CD4-positive, alpha-beta T cell treated with Interleukin-2 at 100 ng/mL for 4 hours (primary cell): Measurements from ENCODE around the gene KCTD8.

Source experiments
- DNase-seq: peaks from one replicate; pipeline ENCODE4 v3.0.0-alpha.2; 2020; ENCODE audit warnings: low spot score

KCTD8 gene

DNA sequence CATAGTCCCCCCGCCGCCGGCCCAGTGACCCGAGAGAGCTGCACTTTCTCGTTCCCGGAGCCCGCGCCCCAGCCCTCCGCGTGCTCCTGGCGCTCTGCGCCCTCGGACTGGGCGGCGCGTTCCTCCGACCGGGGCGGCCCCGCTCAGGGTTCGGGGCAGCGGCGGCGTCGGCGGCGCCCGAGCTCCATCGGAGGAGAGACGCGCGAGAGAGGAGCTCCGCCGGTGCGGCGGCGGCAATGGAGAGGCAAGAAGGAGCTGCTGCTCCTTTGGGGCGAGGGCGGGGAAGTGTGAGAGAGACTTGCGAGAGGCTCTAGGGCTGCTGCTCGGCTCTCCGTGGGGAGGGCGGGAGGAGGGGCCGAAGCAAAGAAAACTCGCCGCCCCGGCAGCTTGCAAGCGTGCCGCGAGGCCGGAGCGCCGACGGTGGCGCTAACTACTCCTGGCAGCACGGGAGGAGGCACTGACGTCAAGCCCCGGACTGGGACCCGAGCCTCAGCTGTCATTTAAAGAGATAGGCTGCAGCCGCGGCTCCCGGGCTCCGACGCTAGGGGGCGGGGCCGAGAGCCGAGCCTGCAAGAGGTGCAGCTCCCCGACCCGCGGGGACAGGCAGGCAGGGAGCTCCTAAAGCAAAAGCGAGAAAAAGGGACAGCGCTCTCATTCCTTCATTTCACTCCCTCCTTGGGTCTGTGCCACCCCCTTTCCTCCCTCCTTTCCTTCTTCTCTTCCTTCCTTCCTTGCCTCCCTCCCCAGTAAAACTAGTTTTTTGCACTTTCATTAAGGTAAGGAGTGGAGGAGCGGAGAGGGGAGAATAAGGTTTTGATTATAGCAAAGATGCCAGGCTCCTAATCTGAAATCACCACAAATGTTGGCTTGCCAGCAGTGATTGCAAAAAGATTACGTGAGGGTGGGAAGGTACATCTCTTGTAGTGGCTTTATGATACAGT lies at the start of gene KCTD8:
Gene KCTD8, minus strand, starts transcription at position 289 of the 941 bp plus-strand sequence.
- DNase-seq = peak; percentile 18

DNA sequence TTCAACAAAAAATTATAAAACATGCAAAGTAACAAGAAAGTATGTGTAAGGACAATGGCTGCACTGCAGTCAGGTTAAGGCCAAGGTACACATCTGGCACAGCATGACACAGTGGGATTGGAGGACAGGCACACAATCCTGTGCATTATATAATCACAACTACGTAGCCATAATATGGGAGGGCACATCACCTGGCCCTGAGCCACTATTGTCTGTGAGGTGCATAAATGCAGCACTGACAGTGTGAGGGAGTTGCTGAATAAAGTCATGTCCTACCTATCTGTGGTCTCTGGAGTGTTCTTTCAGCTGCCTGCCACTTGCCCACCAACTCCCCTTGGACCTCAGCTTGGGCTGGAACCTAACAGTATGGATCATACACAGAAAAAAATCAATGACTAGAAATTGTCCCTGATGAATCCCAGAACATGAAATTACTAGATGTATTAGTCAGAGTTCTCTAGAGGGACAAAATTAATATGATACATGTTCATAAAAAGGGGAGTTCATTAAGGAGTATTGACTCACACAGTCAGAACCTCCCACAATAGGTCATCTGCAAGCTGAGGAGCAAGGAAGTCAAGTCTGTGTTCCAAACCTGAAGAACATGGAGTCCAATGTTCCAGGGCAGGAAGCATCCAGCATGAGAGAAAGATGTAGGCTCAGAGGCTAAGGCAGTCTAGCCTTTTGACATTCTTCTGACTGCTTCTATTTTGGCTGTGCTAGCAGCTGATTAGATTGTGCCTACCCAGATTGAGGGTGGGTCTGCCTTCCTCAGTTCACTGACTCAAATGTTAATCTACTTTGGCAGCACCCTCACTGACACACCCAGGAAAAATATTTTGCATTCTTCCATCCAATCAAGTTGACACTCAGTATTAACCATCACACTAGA lies 46.4 kb upstream of the KCTD8 start:
- DNase-seq = no peak

DNA sequence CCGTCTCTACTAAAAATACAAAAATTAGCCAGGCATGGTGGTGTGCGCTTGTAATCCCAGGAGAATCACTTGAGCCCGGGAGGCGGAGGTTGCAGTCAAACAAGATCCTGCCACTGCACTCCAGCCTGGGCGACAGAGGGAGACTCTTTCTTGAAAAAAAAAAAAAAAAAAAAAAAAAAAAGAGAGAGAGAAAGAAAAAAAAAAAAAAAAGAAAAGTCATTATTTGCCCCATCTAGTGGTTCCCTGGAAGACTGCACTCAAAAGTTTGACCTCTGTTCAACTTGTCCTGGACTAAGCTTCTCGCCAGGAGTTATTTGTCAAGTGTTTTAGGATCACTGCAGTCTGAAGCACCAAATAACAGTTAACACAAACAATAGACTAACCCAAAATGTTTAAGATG lies 45.3 kb upstream of the KCTD8 start:
- no peak for DNase-seq

DNA sequence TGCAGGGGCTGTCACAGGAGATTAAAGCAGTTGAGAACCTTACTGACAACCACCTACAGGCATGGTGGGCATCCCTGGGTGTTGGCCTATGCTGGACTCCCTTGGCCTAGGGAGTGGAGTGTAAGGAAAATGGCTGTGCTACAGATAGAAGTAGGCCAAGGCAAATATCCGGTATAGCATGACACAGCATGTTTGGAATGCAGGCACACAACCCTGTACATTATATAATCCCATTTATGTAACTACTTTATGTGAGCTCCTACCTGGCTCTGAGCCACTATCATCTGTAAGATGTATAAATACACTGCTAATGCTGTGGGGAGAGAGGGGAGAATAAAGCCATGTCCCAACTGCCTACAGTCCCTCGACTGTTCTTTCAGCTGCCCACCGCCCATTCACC lies 38.7 kb upstream of the KCTD8 start:
- no peak for DNase-seq

DNA sequence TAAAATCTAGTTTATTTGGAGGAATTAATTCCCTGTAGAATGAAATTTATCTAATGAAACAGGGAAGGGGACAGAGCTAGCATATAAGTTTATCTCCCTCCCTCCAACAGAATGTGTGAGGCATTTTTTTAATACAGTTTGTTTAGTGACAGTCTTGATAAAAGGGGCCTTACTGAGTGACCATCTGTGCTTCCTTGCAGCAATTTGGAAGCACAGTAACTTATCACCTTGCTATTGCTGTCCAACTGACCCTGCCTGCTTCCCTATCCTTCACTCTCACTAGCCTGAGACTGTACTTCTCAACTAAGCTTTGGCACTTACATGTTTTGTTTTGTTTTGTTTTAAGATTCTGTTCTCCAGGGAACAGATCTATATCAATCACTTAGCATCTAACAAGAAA lies 31.1 kb upstream of the KCTD8 start:
- no peak for DNase-seq

DNA sequence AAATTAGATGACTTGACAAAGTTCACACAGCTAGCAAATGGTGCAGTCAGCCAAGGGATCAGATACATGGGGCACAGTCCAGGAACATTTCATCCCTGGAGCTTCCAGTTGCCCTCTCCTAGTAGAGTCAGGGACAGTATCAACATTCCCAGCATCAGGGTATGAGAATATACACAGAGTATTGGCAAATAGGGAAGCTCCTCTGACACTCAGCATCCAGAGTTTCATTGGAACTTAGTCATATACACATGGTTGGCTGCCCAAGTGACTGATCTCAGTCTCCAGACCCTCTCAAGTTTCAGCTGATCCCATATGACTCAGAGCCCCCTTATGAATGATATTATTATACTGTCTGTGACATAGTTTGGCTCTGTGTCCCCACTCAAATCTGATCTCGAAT lies 13.7 kb upstream of the KCTD8 start:
- no peak for DNase-seq

DNA sequence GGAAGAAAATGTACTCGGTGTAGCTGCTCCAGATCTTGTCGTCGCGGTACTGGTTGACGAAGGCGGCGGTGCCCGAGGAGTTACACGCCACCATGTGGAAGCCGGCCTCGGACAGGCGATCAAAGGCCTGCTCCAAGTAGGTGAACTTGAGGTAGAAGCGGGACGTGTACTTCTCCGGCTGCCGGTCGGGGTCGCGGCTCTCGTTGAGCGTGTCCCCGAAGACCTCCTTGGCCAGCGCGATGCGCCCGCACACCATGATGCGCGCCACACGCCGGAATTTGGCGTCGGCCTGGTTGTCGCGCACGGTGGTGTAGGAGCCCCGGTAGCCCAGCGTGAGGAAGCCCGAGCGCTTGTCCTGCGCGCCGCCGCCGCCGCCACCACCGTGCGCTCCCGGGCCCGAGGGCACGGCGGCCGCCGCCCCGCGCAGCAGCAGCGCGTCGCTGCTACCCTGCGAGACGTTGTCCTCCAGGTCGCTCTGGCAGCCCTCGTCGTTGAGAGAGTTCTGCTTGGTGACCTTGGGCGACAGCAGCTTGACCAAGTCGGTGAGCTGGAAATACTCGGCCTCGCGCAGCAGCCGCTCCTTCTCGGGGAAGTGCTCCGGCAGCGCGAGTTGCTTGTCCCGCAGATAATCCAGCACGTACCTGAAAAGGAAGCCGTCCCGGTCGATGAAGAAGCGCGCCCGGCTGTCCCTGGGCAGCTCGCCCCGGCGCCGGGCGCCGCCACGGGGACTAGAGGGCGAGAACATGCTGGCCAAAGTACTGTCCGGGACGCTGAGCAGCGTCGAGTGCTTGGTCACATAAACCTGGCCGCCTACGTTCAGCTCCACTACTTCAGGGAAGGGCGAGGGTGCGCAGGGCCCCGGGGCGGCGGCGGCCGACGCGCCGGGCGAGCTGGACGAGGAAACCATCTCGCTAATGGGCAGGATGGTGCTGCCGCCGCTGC lies 775 bp downstream of the KCTD8 start:
- no peak for DNase-seq

DNA sequence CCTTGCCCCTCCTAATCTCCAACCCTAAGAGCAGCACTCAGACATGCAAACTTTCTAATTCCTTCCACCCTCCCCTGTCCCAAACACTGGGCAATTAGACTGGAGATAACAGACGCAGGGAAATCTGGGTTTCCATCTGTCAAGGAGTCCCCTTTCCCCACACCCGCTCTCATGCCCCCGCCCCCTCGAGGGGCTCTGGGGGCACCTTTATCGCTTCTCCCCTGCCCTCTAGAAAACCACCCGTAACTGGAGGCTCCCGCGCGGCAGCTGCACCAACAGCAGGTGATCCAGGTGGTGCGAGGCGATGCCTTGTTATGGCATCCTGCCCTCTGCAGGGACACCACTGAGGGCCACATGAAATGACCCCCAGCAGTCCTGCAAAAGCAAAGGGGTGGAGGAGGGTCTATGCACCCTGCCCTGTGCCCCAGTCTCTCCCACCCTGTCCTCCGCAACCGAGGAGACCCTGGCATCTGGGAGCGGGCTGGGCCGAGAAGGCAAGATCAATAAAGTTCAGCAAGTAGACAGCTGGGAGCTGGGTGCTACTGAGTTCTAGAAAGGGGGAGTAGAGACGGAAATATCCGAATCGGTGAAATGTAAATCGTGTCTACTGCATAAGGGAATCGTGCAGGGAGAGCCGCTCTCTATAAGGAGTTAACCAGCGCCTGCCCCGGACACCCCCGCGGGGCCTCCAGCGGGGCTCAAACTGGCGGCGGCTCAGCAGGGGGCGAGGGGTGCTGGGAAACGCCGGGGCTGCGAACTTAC lies 1.6 kb downstream of the KCTD8 start:
- no peak for DNase-seq

DNA sequence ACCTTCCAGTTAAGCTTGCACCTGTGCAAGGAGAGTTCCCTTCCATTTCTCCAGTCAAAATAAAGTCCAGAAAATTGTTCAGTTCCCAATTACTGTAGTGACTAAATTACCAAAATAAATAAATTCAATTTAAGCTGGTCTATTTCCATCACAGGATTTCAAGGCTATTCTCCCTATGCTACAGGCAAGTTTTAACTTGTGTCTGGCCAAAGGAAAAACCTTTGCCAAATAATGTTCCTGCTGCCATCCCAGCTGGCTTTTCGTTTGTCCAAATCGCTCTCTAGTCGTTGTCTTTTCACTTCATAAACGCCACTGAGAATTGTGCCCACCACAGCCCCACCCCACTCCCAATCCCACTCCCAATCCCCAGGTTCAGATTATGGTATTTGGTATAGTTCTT lies 2.4 kb downstream of the KCTD8 start:
- no peak for DNase-seq

DNA sequence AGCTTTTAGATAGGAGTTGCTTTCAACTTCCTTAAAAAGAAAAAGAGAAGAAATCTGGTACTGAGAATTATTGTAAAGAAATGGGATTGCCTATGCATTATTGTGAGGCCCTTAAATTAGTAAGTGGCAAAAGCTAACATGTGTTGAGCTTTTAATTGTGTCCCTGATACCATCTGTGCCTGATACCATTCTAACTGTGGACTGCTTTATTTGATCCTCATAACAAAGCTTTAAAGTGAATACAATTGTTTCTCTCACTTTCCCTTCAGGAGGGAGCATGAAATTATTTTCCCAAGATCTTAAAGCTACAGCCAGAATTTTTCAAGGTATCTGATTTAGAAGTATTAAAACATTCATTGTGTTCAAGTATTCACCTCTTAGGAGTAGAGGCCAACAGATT lies 9.9 kb downstream of the KCTD8 start:
- DNase-seq = no peak

DNA sequence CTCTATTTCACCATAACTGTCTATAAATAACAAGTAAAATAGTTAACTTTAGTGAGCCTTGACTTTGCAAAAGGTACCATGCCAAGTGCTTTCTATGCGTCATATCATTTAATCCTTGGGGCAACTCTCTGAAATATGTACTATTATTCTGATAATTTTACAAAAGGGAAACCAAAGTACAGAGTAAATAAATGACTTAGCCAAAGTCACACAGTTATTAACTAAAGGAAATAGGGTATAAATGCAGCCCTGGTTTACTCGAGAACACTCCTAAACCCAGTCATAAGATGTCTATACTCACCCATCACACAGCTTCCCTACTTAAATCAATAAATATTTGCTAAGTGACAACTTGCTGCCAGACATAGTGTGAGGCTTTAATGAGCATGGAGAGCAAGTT lies 14.4 kb downstream of the KCTD8 start:
- DNase-seq = no peak

DNA sequence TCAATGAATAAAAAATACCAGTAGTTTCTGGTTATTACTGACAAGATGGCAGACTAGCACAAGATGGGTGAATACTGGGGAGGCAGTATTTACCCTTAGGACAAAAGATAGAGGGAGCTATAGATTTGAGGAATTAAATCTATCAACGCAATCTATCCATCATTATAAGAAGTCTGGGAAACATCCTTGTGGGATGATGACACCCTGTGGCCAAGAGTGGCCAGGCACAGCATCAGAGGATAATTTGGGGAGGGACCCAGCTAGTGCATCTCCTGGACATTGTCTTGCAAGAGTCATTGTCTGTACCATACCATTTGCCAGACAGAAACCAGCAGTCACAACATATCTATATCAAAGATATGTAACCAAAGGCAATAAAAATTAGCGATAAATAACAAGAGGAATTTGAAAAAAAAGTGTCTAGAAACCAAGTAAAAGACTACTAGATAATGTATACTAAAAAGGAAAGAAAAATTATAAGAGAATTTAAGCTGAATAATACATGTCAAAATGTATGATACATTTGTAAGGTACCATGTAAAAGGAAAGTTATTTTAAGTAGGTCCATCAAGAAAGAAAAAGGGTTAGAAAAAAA lies 22.9 kb downstream of the KCTD8 start:
- no peak for DNase-seq

DNA sequence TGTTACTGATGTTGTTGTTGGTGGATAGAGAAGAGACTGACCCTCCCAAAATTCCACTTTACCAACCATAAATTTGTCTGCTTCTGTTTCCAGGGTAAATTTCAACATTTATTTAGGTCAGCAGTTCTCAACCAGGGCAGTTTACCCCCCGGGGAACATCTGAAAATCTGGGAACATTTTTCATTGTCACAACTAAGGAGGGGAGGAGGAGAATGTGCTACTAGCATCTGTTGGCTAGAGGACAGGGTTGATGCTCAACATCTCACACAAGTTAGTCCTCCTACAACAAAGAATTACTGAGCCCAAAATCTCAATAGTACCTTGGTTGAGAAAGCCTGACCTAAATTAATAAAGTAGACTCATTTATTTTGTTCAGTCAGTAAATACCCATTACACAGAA lies 25.7 kb downstream of the KCTD8 start:
- no peak for DNase-seq

DNA sequence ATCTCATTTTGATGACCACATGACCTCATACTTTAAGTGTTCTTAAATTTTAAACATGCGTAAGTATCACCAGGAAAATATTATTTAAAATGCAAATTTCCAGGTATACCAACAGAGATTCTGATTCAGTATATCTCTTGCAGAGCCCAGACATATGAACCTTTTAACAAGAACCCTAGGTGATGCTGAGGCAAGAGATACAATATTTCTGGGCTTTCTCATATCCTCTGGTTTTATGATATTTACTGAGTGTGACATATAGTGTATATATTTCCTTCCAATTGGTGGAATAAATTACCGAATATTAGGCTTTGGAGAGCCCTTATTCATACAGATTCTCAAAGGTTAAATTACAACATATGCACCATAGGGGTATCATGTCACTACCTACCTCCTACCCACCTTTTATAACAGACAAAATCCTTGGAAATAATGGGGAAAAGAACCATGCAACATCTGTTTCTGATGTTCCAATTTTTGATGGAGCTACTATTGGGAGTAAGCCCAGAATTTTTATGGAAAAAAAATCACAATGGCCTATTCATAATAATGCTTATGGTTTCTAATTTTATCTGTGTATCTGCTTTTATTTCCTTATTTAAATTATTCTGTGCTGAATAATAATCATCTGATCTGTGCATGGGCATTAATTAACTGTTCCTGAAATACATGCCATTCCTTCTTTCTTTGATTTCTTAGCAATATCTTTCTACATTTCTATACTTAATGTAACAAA lies 27.1 kb downstream of the KCTD8 start:
- no peak for DNase-seq

DNA sequence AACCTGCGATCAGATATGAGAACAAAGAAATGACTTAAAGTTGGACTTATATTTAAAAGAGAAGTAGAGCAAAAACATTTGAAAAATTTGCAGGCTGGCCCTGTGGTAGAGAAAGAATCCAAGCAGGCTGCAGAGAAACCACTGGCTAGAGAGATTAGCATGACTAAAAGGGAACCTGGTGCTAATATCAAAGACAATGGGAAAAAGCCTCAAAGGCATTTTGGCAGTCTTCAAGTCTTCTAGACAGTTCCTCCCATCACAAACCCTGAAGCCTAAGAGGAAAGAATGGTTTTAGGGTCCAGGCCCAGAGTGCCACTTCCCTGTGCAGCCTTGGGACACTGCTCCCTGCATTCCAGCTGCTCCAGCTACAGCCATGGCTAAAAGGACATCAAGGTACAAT lies 33.4 kb downstream of the KCTD8 start:
- DNase-seq = no peak

DNA sequence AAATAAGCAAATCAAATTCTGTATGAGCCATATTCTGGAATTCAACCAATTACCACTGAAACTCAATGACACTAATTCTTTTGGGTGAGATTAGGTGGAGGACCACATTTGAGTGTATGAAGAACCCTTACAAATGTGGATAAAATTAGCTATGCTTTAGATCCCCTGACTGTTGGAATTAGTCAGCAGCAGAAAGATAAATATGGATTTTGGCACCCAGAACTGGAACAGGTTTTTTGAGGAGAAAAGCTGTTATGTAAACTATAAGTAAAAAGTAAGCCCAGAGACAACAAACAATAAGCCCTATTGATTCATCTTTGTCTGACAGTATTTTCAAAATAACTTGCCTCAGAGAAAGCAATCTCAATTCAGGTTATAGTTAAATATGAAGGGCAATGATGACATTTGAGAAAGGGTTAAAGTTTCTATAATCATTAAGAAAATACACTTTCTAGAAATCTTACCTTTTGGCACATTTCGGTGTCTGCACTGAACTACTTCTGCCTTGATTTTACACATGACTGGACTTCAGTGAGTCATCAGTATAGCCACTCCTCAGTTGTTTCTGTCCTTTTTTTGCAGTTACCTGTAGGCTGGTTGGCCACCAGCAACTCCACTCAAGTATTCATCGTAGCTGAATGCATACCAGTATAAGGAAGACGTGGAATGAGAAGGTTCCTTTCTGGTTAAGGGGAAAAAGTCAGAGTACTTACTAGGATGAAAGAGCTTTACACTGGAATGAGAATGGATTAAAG lies 80.0 kb downstream of the KCTD8 start:
- no peak for DNase-seq

DNA sequence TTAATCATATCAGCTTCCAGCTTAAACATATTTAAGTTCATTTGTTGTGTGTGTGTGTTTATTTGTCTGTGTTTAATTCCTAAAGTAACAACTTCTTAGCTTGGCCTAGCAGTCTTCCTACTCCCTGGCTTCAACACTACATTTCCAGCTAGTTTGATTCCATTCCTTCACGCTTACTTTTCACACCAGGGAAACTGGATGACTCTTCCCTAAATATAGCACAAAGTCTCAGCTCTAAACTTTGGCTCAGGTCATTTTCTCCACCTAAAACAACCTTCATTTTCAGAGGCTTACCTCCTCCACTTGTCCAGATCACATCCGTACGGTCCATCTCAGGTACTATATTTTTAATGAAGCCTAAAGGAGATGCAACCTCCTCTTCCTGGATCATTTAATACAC lies 94.4 kb downstream of the KCTD8 start:
- DNase-seq = no peak

DNA sequence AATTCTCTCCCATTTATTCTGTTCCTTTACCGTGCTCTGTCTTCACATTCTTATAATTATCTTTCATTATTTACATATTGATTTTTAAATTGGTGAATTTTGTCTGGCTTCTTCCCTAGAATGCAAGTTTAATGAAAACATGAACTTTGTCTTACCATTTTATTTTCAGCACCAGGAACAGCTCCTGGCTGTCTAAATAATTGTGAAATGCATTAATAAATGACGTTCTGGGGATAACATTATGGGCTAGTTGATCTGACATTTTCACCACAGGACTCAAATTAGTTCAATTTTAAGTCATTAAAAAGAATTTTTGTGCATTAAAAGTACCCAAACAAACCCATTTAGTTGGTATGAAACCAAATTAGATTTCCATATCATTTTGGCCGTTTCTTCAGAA lies 97.5 kb downstream of the KCTD8 start:
- DNase-seq = no peak

DNA sequence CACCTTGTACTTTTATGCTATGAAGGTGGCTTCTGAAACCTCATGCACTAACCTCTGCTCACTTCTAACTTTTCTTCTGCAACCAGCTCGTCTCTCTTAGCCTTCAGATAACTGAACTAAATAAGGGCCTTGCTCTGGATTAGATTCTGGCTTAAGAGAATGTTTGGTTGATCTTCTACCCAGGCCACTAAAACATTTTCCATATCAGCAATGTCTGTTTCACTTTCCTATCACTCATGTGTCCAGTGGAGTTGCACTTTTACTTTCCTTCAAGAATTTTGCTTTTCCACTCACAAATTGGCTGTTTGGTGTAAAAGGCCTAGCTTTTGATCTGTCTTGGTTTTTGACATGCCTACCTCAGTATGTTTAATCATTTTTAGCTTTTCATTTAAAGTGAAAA lies 105.8 kb downstream of the KCTD8 start:
- DNase-seq = no peak
